Panc1 (cell line): ENCODE data around the gene EIF3F. TPM values are rescaled to one million over a fixed set of nuclear protein-coding genes. Genes with fewer than 3 reads are reported as not detected.

Experiments
- ATAC-seq: fragments of 200-7000 bp; cut with Tn5 transposase; 2 replicates; pipeline ENCODE4 v1.9.1; 2020; ENCODE audit warnings: mild to moderate bottlenecking, moderate library complexity
- BruUV-seq: library from RNA; stranded (reverse); fragments of 400-500 nt; replicated peaks from 2 replicates; lab custom pipeline; 2021; lab: Mats Ljungman, UMichigan
- CTCF ChIA-PET: fragments of 300-600 bp; sonication (Branson Sonifier 250); formaldehyde crosslinking; loops from one replicate; lab custom pipeline; 2022; ENCODE audit warnings: antibody characterized with exemption; lab: Charles Lee
- POLR2A ChIA-PET: fragments of 300-600 bp; sonication (Branson Sonifier 250); formaldehyde crosslinking; loops from one replicate; lab custom pipeline; 2022; ENCODE audit warnings: antibody characterized with exemption; lab: Charles Lee
- DNase-seq: peaks from one replicate; pipeline ENCODE4 v3.0.0-alpha.2; 2010; ENCODE audit warnings: low read depth, low spot score
- H3K27ac ChIP-seq: 2 replicates; pipeline ENCODE4 v1.5.1; 2011; ENCODE audit warnings: mild to moderate bottlenecking, low read length, inconsistent platforms
- H3K27me3 ChIP-seq: fragments of 200-500 bp; sonication (Bioruptor generic); 2 replicates; pipeline ENCODE4 v1.6.0; 2014; ENCODE audit warnings: low read length, inconsistent platforms; ENCODE audit not compliant: control insufficient read depth, insufficient read depth
- H3K36me3 ChIP-seq: fragments of 200-500 bp; sonication (Bioruptor generic); 2 replicates; pipeline ENCODE4 v1.5.1; 2014; ENCODE audit warnings: inconsistent platforms, mild to moderate bottlenecking, low read length, moderate library complexity; ENCODE audit not compliant: control insufficient read depth, insufficient read depth
- H3K4me1 ChIP-seq: 2 replicates; pipeline ENCODE4 v1.5.1; 2011; ENCODE audit warnings: inconsistent platforms, mild to moderate bottlenecking, low read length, moderate library complexity; ENCODE audit not compliant: control insufficient read depth, insufficient read depth
- H3K4me3 ChIP-seq, 2 experiments: 2 replicates each; pipeline ENCODE4 v1.5.1; 2011 to 2012; ENCODE audit warnings: low read depth in 2 of 2, low read length in 2 of 2, mild to moderate bottlenecking in 2 of 2, inconsistent platforms in 1 of 2, moderate library complexity in 1 of 2
- H3K9me3 ChIP-seq: fragments of 200-500 bp; sonication (Bioruptor generic); 2 replicates; pipeline ENCODE4 v1.5.1; 2014; ENCODE audit warnings: low read depth, mild to moderate bottlenecking, inconsistent platforms, low read length, moderate library complexity; ENCODE audit not compliant: control insufficient read depth, insufficient read depth
- CTCF ChIP-seq: fragments of 450-650 bp; IDR thresholded peaks from 2 replicates; pipeline ENCODE4 v1.5.1; 2017; ENCODE audit warnings: mild to moderate bottlenecking
- POLR2AphosphoS5 ChIP-seq: IDR thresholded peaks from 2 replicates; pipeline ENCODE4 v1.6.1; 2012; ENCODE audit warnings: mild to moderate bottlenecking, low read depth, low read length, moderate library complexity
- REST ChIP-seq, 2 experiments: IDR thresholded peaks; 2 replicates each; pipeline ENCODE4 v1.6.1; 2011 to 2012; ENCODE audit warnings: low read depth in 2 of 2, control low read depth in 1 of 2, low read length in 1 of 2, mild to moderate bottlenecking in 1 of 2, moderate library complexity in 1 of 2; ENCODE audit not compliant: insufficient read depth in 1 of 2
- SIN3A ChIP-seq: IDR thresholded peaks from 2 replicates; pipeline ENCODE4 v1.6.1; 2012; ENCODE audit warnings: low read depth, mild to moderate bottlenecking, low read length, moderate library complexity, borderline replicate concordance; ENCODE audit not compliant: insufficient read depth
- TCF7L2 ChIP-seq: IDR thresholded peaks from 2 replicates; pipeline ENCODE4 v1.6.1; 2011; ENCODE audit warnings: mild to moderate bottlenecking, low read depth, low read length, inconsistent platforms
- in situ Hi-C: cut with HindIII; loops from 2 replicates; pipeline ENCODE4 v1.10.0; 2016; ENCODE audit warnings: low sequenced_read_pairs, low pct_unique_long_range_greater_than_20kb
- intact Hi-C: fragments of 100-400 bp; cut with micrococcal nuclease; formaldehyde crosslinking; loops from one replicate; pipeline ENCODE4 v1.10.0; 2022; ENCODE audit not compliant: unreplicated experiment
- total RNA-seq: library from RNA; stranded (reverse); gene quantifications from one replicate; pipeline ENCODE4 v1.2.1, GENCODE V29; 2021; ENCODE audit not compliant: unreplicated experiment

Gene EIF3F
- total RNA-seq, 1 experiment from 2014 or later, result 387 TPM

GRCh38 chr11:7977232-7977917 is 9.8 kb upstream of the EIF3F start:
- intact Hi-C loops, result no loop called here
- ChIA-PET CTCF (interaction anchor here (1.6 kb wide), 1 partner anchor 9 kb away, joined by 15 read pairs; the partner anchor contains the start of gene EIF3F), POLR2A (no interaction called here)
- H3K4me1 ChIP-seq, result peaks cover 9% of the 10 kb centered on the region; the same call in 1 of the 2 replicates
- in situ Hi-C loops, result loop anchor here (5.0 kb wide), 1 partner anchor 85 kb away; no protein-coding TSS in a partner anchor
- peak overlapping the region; percentile 59; the same call in 1 of the 2 replicates for H3K27ac ChIP-seq
- no peaks in the 10 kb centered on the region for H3K36me3 ChIP-seq
- H3K4me3 ChIP-seq, result peak overlapping the region in 1 of 2 experiments; percentile 23; a peak in 2 of 4 replicates
- H3K9me3 ChIP-seq, result no peaks in the 10 kb centered on the region
- BruUV-seq, result no TSS peak
- peak; percentile 88 for ATAC-seq
- TF ChIP-seq CTCF (no peak), TCF7L2 (peak; percentile 64)
- peak; percentile 78 for DNase-seq
- H3K27me3 ChIP-seq, result no peaks in the 10 kb centered on the region

- ChIA-PET POLR2A (no interaction called here), CTCF (no interaction called here)
- in situ Hi-C loops (no loop called here), intact Hi-C loops (loop anchor here (10.0 kb wide), 2 partner anchors 287 to 887 kb away; no protein-coding TSS in a partner anchor)
- Histone ChIP-seq H3K36me3 (no peaks in the 10 kb centered on the region), H3K27me3 (no peaks in the 10 kb centered on the region), H3K4me1 (peaks cover 15% of the 10 kb centered on the region), H3K4me3 (no peak overlapping the region), H3K27ac (no peak overlapping the region; the same call in 1 of the 2 replicates), H3K9me3 (no peaks in the 10 kb centered on the region)
- no TSS peak for BruUV-seq
- TF ChIP-seq CTCF (no peak), TCF7L2 (no peak), SIN3A (no peak), POLR2AphosphoS5 (no peak), REST (IDR thresholded peaks at IDR 0.05; ENCODE audit: insufficient read depth in 1 of 2, low read depth in 2 of 2, low read length in 1 of 2) (no peak)
- ATAC-seq (no peak), DNase-seq (no peak)
These were observed 5.4 kb upstream of the EIF3F start for GRCh38 chr11:7981619-7982157.
